ENCODE data around the gene TENT4B.

GRCh38 chr16:50126183-50126582 is 26.9 kb upstream of the TENT4B start:
- TF ChIP-seq CTCF (IDR thresholded peaks at IDR 0.05; ENCODE audit: low read depth, low read length, poor library complexity, severe bottlenecking) = no peak
- no peak for TF ChIP-seq EZH2phosphoT487 (IDR thresholded peaks at IDR 0.05; ENCODE audit: borderline replicate concordance, low read length)
